ENCODE results near the gene RNF113A.
"Not testable (repeated sequence)": the region's sequence is repeated elsewhere in the genome, so short reads cannot be mapped to it uniquely, and the experiment has no call there.

RNF113A gene

DNA sequence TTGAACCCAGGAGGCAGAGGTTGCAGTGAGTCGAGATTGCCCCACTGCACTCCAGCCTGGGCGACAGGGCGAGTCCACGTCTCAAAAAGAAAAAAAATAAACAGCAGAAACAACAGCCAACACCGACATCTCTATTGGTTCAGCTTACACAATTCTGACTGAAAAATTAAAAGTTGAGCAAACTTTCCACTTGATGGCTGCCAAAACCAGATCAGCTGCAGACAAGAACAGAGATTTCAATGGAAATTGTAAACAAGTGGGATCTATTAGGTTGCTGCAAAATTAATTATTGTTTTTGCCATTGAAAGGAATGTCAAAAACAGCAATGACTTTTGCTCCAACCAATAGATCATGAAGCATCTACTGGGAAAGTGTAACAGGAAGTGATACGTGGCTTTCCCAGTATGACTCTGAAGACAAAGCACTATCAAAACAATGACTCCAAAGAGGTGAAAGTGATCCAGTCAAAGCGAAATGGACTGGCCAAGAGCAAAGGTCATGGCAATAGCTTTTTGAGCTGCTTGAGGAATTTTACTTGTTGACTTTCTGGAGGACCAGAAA, 45.1 kb downstream of the RNF113A start:
- Histone ChIP-seq H3K4me1 (ENCODE audit: control insufficient read depth, insufficient read depth, low read length) (no peaks in the 10 kb centered on the region), H3K27ac (ENCODE audit: low read depth, low read length) (no peak overlapping the region), H3K9ac (ENCODE audit: low read depth, low read length) (no peak overlapping the region), H3K4me3 (ENCODE audit: low read depth, low read length) (no peak overlapping the region), H3K27me3 (ENCODE audit: control insufficient read depth, insufficient read depth, low read length) (no peaks in the 10 kb centered on the region), H3K36me3 (ENCODE audit: control insufficient read depth, insufficient read depth, low read length) (peaks cover 14% of the 10 kb centered on the region), H3K9me3 (ENCODE audit: control insufficient read depth, insufficient read depth, low read length) (peaks cover 6% of the 10 kb centered on the region; the same call in 1 of the 2 replicates)

DNA sequence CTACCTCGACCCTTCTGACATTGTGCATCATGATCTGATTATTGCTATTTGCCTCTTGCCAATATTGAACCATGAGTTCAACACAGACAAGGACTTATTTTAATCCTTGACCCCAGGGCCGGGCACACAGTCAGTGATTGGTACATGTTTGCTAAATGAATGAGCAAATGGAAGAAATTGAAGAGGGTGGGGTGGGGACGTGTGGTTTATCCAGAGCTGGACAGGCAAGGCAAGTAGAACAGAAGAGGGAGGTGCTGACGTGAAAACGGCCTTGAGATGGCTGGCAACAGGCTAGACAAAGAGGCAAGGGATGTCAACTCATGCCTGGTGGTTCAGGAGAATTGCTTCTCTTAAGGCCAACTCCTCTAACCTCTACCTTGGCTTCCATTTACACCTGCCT, 47.3 kb downstream of the RNF113A start:
- not testable (repeated sequence) for H3K9me3 ChIP-seq (ENCODE audit: control insufficient read depth, insufficient read depth, low read length); H3K4me3 ChIP-seq (ENCODE audit: low read depth, low read length); H3K27me3 ChIP-seq (ENCODE audit: control insufficient read depth, insufficient read depth, low read length); H3K4me1 ChIP-seq (ENCODE audit: control insufficient read depth, insufficient read depth, low read length); H3K9ac ChIP-seq (ENCODE audit: low read depth, low read length); H3K27ac ChIP-seq (ENCODE audit: low read depth, low read length); H3K36me3 ChIP-seq (ENCODE audit: control insufficient read depth, insufficient read depth, low read length)

DNA sequence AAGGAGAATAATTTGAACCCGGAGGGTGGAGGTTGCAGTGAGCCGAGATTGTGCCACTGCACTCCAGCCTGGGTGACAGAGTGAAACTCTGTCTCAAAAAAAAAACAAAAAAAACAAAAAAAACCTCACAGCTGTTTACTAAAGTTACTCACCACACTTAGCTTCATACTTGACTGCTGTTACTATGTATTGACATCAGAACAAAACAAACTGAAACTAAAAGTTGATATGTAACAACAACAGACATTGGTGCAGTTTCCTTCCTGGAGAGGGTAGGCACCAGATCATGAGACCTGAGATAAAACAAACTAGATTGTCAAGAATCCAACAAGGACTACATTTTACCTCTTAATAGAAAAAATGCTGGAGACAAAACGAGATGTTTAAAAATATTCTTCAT, 49.8 kb downstream of the RNF113A start:
- peaks cover 13% of the 10 kb centered on the region for H3K9me3 ChIP-seq (ENCODE audit: control insufficient read depth, insufficient read depth, low read length)

More for the DNA sequence above, 49.8 kb downstream of the RNF113A start:
- not testable (repeated sequence) for H3K27me3 ChIP-seq (ENCODE audit: control insufficient read depth, insufficient read depth, low read length); H3K4me1 ChIP-seq (ENCODE audit: control insufficient read depth, insufficient read depth, low read length); H3K27ac ChIP-seq (ENCODE audit: low read depth, low read length); H3K36me3 ChIP-seq (ENCODE audit: control insufficient read depth, insufficient read depth, low read length); H3K4me3 ChIP-seq (ENCODE audit: low read depth, low read length); H3K9ac ChIP-seq (ENCODE audit: low read depth, low read length)

Measured in HUES48 (cell line).